CD14-positive monocyte (primary cell): ENCODE measurements around the gene FAM50B. TPM values are rescaled to one million over a fixed set of nuclear protein-coding genes. Genes with fewer than 3 reads are reported as not detected.

Experiments used
- DNase-seq, 3 donors: peaks; one replicate each; pipeline ENCODE4 v3.0.0-alpha.2; 2011 to 2022
- H2AFZ ChIP-seq: 2 replicates; pipeline ENCODE4 v1.6.0; 2012; ENCODE audit warnings: mild to moderate bottlenecking, low read depth, low read length, inconsistent platforms; ENCODE audit not compliant: insufficient read depth, poor library complexity, severe bottlenecking
- H3K27ac ChIP-seq, 2 donors: 1 replicate in 1 of 2; 2 replicates in 1 of 2; pipeline ENCODE4 v1.5.1; 2012 to 2013; ENCODE audit warnings: low read length in 2 of 2, control low read depth in 1 of 2, inconsistent platforms in 1 of 2, low read depth in 1 of 2, mild to moderate bottlenecking in 1 of 2
- H3K27me3 ChIP-seq, 2 donors: one replicate each; pipeline versions ENCODE4 v1.6.0 to v1.6.1; 2011 to 2013; ENCODE audit warnings: low read length in 2 of 2; ENCODE audit not compliant: control insufficient read depth in 2 of 2, insufficient read depth in 2 of 2
- H3K36me3 ChIP-seq, 2 donors: replicated peaks in 1 of 2; 1 replicate in 1 of 2; 2 replicates in 1 of 2; pipeline versions ENCODE4 v1.5.1 to v1.6.1; 2012 to 2013; ENCODE audit warnings: low read length in 2 of 2, control low read depth in 1 of 2, inconsistent platforms in 1 of 2, mild to moderate bottlenecking in 1 of 2; ENCODE audit not compliant: insufficient read depth in 2 of 2, control insufficient read depth in 1 of 2
- H3K4me1 ChIP-seq, 2 donors: 1 replicate in 1 of 2; 2 replicates in 1 of 2; pipeline versions ENCODE4 v1.5.1 to v1.6.1; 2012 to 2013; ENCODE audit warnings: low read length in 2 of 2, control low read depth in 1 of 2, inconsistent platforms in 1 of 2, mild to moderate bottlenecking in 1 of 2, moderate library complexity in 1 of 2; ENCODE audit not compliant: insufficient read depth in 2 of 2, control insufficient read depth in 1 of 2
- H3K4me2 ChIP-seq: replicated peaks from 2 replicates; pipeline ENCODE3; 2012; ENCODE audit warnings: low read length, moderate library complexity, mild to moderate bottlenecking; ENCODE audit not compliant: poor library complexity, severe bottlenecking; ENCODE audit errors: extremely low read depth
- H3K4me3 ChIP-seq, 3 experiments: fragments of 200-600 bp in 1 of 3; sonication (generic) in 1 of 3; replicated peaks in 1 of 3; 1 replicate in 2 of 3; 2 replicates in 1 of 3; pipeline ENCODE4 v1.5.1; 2011 to 2013; ENCODE audit warnings: low read length in 3 of 3, mild to moderate bottlenecking in 3 of 3, control low read depth in 2 of 3, low read depth in 2 of 3, inconsistent platforms in 1 of 3, moderate library complexity in 1 of 3
- H3K79me2 ChIP-seq: 2 replicates; pipeline ENCODE4 v1.6.0; 2012; ENCODE audit warnings: mild to moderate bottlenecking, control low read depth, inconsistent platforms, low read length, moderate library complexity; ENCODE audit not compliant: insufficient read depth
- H3K9ac ChIP-seq: 2 replicates; pipeline ENCODE4 v1.6.0; 2017; ENCODE audit warnings: low read length, mild to moderate bottlenecking; ENCODE audit not compliant: insufficient read depth, poor library complexity, severe bottlenecking
- H3K9me3 ChIP-seq, 2 donors: replicated peaks in 1 of 2; 1 replicate in 1 of 2; 2 replicates in 1 of 2; pipeline versions ENCODE4 v1.5.1 to v1.6.1; 2012 to 2013; ENCODE audit warnings: low read length in 2 of 2, control low read depth in 1 of 2; ENCODE audit not compliant: control insufficient read depth in 1 of 2, insufficient read depth in 1 of 2
- H4K20me1 ChIP-seq: 2 replicates; pipeline ENCODE4 v1.6.0; 2012; ENCODE audit warnings: mild to moderate bottlenecking, low read length, control low read depth, moderate library complexity; ENCODE audit not compliant: insufficient read depth
- H3K27ac Mint-ChIP-seq, 7 donors: one replicate each; pipeline ENCODE4 v1.8.0; 2020; ENCODE audit warnings: mild to moderate bottlenecking in 7 of 7, mixed read lengths in 7 of 7, moderate library complexity in 6 of 7, inconsistent platforms in 2 of 7
- H3K27me3 Mint-ChIP-seq, 3 donors: one replicate each; pipeline ENCODE4 v1.8.0; 2021 to 2022; ENCODE audit warnings: low read depth in 3 of 3, mild to moderate bottlenecking in 3 of 3, mixed read lengths in 3 of 3, moderate library complexity in 3 of 3, inconsistent platforms in 1 of 3
- H3K36me3 Mint-ChIP-seq, 2 donors: one replicate each; pipeline ENCODE4 v1.8.0; 2020; ENCODE audit warnings: mixed read lengths in 2 of 2, inconsistent platforms in 1 of 2, mild to moderate bottlenecking in 1 of 2
- H3K4me1 Mint-ChIP-seq: one replicate; pipeline ENCODE4 v1.8.0; 2020; ENCODE audit warnings: mild to moderate bottlenecking, mixed read lengths
- H3K4me3 Mint-ChIP-seq, 2 donors: one replicate each; pipeline ENCODE4 v1.8.0; 2020; ENCODE audit warnings: mild to moderate bottlenecking in 2 of 2, mixed read lengths in 2 of 2, moderate library complexity in 1 of 2
- H3K9me3 Mint-ChIP-seq, 7 donors: one replicate each; pipeline ENCODE4 v1.8.0; 2020 to 2022; ENCODE audit warnings: mixed read lengths in 7 of 7, mild to moderate bottlenecking in 6 of 7, moderate library complexity in 6 of 7, inconsistent platforms in 2 of 7
- CTCF ChIP-seq: fragments of 200-600 bp; IDR thresholded peaks from one replicate; pipeline ENCODE4 v1.8.0; 2022; ENCODE audit warnings: antibody characterized with exemption, mild to moderate bottlenecking
- WGBS: methylation state at CpG from one replicate; pipeline ENCODE4 v1.1.5; 2013; ENCODE audit warnings: missing lambda C conversion rate; ENCODE audit not compliant: insufficient coverage; 5-methylcytosine and 5-hydroxymethylcytosine counted together
- intact Hi-C, 2 donors: fragments of 100-400 bp; cut with micrococcal nuclease; formaldehyde crosslinking; loops; one replicate each; pipeline versions ENCODE4 v1.15.0 to v1.15.1; 2023
- polyA plus RNA-seq, 3 donors: library from polyadenylated mRNA; depleted of rRNA in 1 of 3; unstranded in 2 of 3; stranded (reverse) in 1 of 3; fragments of 300-500 nt in 2 of 3; fragments of >200 nt in 1 of 3; fragmentation: Illumina TruSeq in 2 of 3; gene quantifications; 1 replicate in 2 of 3; 2 replicates in 1 of 3; pipeline ENCODE4 v1.2.3, GENCODE V29; 2012 to 2021

The FAM50B gene
- polyA plus RNA-seq, 3 donors: 1.8 to 3.3 (median 3.0) TPM

DNA sequence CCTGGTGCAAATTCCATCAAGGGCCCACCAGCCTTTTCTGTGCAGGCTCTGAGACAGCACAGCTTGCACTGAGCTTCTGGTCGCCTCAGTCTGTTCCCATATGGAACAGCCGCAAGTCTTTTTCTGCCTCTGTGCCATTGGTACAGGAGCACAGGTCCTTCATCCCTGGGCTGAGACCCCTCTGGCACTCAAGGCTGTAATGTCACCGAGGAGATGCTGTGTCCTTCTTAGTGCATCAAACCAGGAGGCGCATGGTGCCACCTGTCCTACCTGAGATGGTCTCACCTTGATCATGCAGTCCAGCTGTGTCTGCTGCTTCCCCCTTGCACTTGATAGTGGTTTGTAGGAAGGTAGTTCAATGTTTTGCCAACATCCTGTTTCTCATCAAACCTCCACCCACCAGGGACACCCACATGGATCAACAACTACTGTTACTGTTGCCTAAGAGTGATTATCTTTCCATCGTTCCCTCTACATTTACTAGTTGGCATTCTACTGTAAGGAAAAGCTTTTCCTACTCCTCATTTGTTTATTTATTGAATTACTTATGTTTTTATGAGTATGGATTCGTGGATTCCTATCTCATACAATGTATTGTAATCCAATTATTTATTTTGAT, 29.0 kb downstream of the FAM50B start:
- Histone ChIP-seq H3K4me3 (no peak overlapping the region), H3K9ac (no peak overlapping the region), H3K27me3 (no peaks in the 10 kb centered on the region), H4K20me1 (no peaks in the 10 kb centered on the region), H3K4me2 (no peak overlapping the region), H3K4me1 (no peaks in the 10 kb centered on the region), H3K9me3 (no peaks in the 10 kb centered on the region), H3K27ac (no peak overlapping the region), H3K36me3 (no peaks in the 10 kb centered on the region), H2AFZ (no peak overlapping the region), H3K79me2 (no peaks in the 10 kb centered on the region)
- H3K36me3 Mint-ChIP-seq: no peaks in the 10 kb centered on the region
- H3K4me3 Mint-ChIP-seq: no peak overlapping the region
- no peaks in the 10 kb centered on the region for H3K9me3 Mint-ChIP-seq
- 39% methylated on average over 2 of the region's 6 CpGs for WGBS
- intact Hi-C loops: no loop called here
- no peak for TF ChIP-seq CTCF
- DNase-seq: no peak
- peaks cover 0 to 3% (median 0%) of the 10 kb centered on the region in 3 donors for H3K27me3 Mint-ChIP-seq
- no peaks in the 10 kb centered on the region for H3K4me1 Mint-ChIP-seq
- H3K27ac Mint-ChIP-seq: no peak overlapping the region

DNA sequence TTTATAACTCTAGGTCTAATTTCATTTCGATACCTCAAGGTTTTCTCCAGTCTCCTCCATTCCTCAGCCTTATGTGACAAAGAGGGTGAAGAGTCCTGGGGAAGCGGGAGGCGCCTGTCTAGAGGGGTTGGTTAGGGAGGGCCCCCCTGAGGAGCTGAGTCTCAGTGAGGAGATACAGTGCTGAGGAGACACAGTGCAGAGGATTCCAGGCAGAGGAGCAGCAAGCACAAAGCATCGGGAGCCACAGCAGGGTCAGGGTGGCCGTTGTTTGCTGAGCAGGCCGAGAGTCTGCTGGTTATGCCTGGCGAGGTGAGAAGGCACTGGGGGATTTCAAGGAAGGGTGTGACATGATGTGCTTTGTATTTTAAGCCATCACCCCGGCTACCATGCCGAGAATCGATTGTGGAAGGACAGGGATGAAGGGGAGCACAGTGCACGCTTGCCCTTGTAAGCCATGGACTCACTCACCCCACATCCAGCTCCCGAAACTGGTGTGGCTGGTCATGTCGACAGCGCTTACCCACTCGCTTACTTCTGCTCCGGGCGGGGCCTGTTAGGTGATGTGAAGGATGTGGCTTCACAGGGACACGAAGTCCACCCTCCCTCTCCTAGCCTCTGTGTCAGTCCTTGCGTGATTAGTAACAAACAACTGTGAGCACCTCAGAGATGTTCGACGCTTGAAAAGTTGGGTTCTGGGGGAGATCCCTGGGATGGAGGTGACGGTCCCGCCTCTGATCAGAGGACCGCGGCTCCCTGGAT, 30.2 kb downstream of the FAM50B start:
- H3K9me3 ChIP-seq: no peaks in the 10 kb centered on the region
- peaks cover 2 to 3% (median 2%) of the 10 kb centered on the region in 3 donors for H3K27me3 Mint-ChIP-seq
- no peaks in the 10 kb centered on the region for H3K36me3 Mint-ChIP-seq
- H4K20me1 ChIP-seq: no peaks in the 10 kb centered on the region
- H3K4me2 ChIP-seq: no peak overlapping the region
- no peak for DNase-seq
- no peak overlapping the region for H3K27ac Mint-ChIP-seq
- no peak overlapping the region for H3K4me3 ChIP-seq
- no peaks in the 10 kb centered on the region for H3K4me1 Mint-ChIP-seq
- no peaks in the 10 kb centered on the region for H3K79me2 ChIP-seq
- no peak for TF ChIP-seq CTCF
- H2AFZ ChIP-seq: no peak overlapping the region
- intact Hi-C loops: no loop called here
- no peaks in the 10 kb centered on the region for H3K27me3 ChIP-seq
- no peak overlapping the region for H3K9ac ChIP-seq
- H3K4me1 ChIP-seq: no peaks in the 10 kb centered on the region
- H3K27ac ChIP-seq: no peak overlapping the region
- H3K9me3 Mint-ChIP-seq: no peaks in the 10 kb centered on the region
- H3K4me3 Mint-ChIP-seq: no peak overlapping the region
- WGBS: 90% methylated on average over 7 of the region's 25 CpGs
- no peaks in the 10 kb centered on the region for H3K36me3 ChIP-seq
